Stimulated activated CD8-positive, alpha-beta memory T cell treated with anti-CD3 and anti-CD28 coated beads, Interleukin-4, amount 100 ng/mL, for 4 hours (primary cell): ENCODE data around the gene SPTAN1.
A peak's percentile ranks its signal among the peaks of the same experiment; 100 is the strongest.
"Not testable (repeated sequence)": the region's sequence is repeated elsewhere in the genome, so short reads cannot be mapped to it uniquely, and the experiment has no call there.

Experiments used
- DNase-seq, 2 donors: peaks; one replicate each; pipeline ENCODE4 v3.0.0-alpha.2; 2020; ENCODE audit warnings: low read depth in 2 of 2, low spot score in 1 of 2

Gene SPTAN1

DNA sequence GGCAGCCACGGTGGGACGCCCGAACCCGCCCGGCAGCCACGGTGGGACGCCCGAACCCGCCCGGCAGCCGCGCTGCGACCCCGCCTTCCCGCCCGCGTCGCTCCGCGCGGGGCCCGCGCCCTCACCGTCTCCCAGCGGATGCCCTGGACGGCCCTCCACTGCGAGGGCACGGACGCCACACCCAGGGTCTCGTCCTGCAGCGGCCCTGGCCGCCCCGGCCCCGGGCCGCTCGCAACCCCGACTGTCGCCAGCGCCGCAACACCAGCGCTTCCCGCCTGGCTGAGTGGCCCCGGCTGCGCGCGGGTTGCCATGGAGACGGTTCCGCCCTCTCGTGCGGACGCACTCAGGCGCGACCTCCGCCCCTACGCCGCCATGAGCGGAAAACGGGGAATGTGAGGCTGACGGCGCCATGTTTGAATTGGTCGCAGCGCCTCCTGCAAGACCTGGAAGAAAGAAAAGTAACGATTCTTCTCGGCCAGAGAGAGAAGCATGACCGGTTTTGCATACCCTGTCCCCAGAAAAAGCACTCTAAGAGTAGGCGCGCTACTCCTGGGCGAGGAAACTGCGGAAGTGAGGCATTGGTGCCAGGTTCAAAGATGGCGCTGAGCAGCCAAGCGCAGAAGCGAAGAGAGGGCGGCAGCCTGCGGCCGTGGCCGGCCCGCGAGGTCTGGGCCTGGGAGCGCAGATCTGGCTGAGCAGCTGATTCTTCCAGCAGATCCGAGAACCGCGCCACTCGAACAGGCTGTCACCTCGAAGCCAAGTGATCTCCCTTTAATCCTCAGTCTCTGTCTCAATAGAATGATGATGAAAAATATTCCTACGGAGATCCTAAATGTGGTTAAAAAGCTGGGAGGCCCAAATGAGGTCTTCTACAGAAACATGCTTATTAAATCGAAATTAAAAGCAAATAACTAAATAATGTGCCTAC lies 104.3 kb downstream of the SPTAN1 start, which contains the start of gene DYNC2I2:
TSS of gene DYNC2I2 (minus strand) at position 432 of the 928 bp plus-strand sequence. CDS start at position 311, 121 bp downstream.
- peak; percentile 91 to 92 for DNase-seq

DNA sequence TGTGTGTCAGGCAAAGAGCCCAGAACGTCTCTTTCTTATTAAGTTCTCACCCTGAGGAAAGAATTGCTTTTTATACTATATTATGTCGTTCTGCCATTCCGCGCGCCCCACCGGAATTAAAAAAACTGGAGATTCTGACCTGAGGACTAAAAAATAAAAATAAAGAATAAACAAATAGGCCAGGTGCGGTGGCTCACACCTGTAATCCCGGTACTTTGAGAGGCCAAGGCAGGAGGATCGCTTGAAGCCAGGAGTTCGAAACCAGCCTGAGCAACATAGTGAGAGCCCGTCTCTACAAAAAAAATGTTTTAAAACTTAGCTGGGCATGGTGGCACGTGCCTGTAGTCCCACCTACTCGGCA lies 104.9 kb downstream of the SPTAN1 start:
- DNase-seq = no peak

GRCh38 chr9:128657796-128658195 lies 105.4 kb downstream of the SPTAN1 start:
- no peak for DNase-seq

DNA sequence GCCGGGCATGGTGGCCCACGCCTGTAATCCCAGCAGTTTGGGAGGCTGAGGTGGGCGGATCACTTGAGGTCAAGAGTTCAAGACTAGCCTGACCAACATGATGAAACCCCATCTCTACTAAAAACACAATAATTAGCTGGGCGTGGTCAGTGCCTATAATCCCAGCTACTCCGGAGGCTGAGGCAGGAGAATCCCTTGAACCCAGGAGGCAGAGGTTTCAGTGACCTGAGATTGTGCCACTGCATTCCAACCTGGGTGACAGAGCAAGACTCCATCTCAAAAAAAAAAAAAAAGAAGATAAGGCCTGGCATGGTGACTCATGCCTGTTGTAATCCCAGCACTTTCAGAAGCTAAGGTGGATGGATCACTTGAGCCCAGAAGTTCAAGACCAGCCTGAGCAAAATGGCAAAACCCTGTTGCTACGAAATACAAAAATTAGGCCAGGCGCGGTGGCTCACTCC lies 114.1 kb downstream of the SPTAN1 start:
- DNase-seq = not testable (repeated sequence)

DNA sequence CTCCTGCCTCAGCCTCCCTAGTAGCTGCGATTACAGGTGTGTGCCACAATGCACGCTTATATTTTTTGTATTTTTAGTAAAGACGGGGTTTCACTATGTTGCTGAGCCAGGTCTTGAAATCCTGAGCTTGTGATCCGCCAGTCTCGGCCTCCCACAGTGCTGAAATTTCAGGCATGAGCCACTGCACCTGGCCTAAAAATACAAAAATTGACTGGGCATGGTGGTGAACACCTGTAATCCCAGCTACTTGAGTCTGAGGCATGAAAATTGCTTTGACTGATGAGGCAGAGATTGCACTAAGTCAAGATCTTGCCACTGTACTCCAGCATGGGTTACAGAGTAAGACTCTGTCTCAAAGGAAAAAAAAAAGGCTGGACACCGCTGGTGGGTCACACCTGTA lies 117.4 kb downstream of the SPTAN1 start:
- DNase-seq = no peak

DNA sequence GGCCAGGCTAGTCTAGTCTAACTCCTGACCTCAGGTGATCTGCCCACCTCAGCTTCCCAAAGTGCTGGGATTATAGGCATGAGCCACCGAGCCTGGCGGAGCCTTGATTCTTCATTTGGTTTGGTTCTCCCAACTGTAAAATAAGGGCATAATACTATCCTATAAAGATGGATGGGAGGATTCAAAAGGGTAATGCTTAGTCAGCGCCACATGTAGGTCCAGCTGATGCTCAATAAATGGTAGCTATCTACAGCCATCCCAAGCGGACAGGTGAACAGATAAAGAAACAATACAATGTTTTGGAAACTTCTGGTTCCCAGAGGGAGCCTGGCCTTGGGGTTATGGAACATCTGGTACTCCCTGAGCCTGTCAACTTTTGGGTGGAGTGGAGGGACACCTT lies 123.0 kb downstream of the SPTAN1 start:
- no peak for DNase-seq

GRCh38 chr9:128677794-128678193 lies 125.4 kb downstream of the SPTAN1 start:
- no peak for DNase-seq
